Effector CD4-positive, alpha-beta T cell (primary cell): ENCODE data around the gene MET.
"Not testable (repeated sequence)": the region's sequence is repeated elsewhere in the genome, so short reads cannot be mapped to it uniquely, and the experiment has no call there.

Source experiments
- DNase-seq: peaks from one replicate; pipeline ENCODE4 v3.0.0-alpha.2; 2020

The MET gene

DNA sequence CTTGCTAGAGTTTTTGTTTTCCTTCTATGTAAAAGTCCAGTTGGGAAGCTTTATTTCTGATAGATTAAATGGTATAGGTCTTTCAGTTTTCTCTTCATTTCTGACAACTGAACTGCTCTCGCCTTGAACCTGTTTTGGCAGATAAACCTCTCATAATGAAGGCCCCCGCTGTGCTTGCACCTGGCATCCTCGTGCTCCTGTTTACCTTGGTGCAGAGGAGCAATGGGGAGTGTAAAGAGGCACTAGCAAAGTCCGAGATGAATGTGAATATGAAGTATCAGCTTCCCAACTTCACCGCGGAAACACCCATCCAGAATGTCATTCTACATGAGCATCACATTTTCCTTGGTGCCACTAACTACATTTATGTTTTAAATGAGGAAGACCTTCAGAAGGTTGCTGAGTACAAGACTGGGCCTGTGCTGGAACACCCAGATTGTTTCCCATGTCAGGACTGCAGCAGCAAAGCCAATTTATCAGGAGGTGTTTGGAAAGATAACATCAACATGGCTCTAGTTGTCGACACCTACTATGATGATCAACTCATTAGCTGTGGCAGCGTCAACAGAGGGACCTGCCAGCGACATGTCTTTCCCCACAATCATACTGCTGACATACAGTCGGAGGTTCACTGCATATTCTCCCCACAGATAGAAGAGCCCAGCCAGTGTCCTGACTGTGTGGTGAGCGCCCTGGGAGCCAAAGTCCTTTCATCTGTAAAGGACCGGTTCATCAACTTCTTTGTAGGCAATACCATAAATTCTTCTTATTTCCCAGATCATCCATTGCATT is 27.1 kb downstream of the MET start:
- no peak for DNase-seq

DNA sequence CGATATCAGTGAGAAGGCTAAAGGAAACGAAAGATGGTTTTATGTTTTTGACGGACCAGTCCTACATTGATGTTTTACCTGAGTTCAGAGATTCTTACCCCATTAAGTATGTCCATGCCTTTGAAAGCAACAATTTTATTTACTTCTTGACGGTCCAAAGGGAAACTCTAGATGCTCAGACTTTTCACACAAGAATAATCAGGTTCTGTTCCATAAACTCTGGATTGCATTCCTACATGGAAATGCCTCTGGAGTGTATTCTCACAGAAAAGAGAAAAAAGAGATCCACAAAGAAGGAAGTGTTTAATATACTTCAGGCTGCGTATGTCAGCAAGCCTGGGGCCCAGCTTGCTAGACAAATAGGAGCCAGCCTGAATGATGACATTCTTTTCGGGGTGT is 27.7 kb downstream of the MET start:
- DNase-seq = no peak

DNA sequence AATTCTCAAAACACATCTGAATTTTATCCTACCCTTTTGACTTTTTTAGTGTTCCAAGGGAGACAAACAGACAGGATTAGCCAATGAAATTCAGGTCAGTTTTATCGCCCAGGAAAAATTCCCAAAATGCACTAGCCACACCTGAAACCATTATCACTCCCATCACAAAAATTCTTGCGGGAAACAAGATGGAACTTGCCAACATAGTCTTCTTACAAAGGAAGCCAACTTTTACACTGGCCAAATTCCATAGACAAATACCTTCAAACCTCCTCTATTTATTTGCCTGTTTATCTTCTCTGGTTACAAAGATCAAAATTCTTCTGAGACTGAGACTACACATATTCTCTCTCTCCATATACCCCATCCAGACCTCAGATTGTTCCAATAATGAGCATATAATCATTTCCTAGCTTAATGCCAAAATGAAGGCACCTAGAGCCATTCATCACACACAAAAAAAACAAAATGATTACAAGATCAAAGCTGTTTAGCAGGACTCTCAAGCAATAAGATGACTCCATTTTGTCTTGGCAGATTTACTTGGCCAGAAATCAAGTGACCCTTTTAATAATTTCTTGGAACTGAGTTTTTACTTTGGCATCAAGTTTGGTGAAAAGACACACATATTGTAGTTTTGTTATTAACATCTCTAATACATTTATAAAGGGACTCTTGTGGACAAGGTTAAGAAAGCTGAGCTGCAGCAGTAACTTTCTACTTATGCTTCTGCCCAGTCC is 30.2 kb downstream of the MET start:
- no peak for DNase-seq

DNA sequence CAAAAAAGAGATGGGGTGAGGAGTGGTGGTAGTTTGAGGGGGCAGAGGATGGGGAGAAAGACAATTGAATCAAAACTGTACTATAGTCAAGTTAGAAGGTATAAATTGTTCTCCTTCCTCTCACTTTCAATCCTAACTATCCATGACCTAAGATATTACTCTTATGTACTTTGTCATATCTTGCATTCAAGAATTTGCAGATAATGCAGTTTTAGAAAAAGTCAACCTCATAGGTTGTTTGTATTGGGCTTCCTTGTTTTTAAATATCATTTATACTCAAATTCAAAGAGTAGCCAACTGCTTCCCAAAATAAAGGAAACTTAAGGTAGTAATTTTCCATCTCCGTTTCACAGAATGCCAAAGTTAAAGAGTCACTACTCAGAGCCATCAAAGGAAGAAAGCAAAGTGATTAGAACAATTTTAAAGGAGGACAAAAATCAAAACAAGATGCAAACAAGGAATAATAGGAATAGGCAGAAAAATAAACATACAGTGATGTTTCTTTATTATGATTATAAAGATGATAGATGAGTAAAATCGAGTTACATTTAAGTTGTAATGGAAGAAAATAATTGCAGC is 32.7 kb downstream of the MET start:
- no peak for DNase-seq

DNA sequence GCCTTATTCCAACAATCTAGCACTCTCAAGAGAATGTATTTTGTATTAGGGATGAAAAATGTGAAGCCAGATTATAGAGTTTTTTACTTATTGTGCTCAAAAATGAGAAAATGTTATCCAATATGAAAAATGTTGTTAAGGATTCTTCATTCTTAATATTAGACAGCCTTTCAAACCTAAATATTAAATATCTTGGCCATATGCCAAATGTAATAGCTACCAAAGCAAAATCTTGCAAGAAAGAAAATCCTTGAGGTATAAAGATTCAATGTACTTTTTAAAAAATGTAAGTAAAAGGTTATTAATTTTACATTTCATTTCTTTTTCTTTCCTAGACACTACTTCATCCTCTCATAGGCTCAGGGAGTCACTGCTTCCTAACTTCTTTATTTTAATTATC is 33.4 kb downstream of the MET start:
- no peak for DNase-seq

DNA sequence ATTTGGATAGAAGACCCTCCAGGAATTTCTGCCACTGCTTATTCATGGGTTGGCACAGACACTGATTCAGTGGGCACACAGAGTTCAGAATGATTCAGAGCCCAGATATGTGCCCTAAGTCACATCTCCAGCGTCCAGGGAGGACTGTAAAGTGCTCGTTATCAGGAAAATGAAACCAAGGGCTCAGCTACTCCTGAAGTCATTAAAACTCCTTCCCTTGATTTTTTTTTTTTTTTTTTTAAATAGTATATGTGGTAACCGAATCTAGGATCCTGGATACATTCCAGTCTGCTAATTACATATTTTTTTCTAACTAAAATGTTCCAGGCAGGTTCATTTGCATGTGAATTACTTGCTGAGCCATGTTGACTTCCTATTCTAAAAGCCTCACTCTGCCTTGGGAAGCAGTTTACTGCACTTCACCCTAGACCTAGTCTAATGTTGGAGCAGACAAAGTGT is 34.7 kb downstream of the MET start:
- no peak for DNase-seq

DNA sequence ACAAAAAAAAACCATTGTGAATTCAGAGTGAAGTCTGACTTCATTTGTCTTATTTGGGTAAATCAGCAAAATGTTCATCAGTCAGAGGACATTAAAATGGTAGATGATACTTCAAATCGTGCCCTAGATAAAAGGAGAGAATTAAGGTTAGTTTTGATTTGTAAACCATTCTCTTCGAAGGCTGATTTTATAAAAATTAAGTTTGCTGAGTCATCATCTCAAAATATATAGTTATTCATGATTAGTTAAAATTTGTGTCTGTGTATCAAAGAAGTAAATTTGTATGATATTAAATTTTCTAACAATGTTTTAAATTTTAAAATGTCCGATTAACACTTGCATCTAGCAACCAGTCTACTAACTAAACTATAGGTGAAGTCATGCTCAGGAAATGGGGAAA is 35.3 kb downstream of the MET start:
- DNase-seq = no peak

DNA sequence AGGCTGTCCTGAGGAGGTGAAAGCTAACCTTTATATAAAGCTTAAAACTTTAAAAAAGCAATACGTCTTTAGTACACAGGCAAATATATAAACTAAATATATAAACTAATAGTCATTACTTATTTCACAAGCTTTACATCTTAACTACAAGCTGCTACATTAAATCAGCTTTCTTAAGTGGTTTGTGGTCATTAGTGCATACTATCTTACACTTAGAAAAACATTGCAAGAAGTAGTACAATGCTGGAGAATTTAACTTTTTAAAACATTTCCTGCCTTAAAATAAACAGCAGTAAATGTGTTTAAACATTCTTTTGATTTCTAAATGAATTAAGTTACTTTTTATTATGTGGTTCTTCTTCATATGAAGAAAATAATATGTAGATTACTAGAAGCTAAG is 36.3 kb downstream of the MET start:
- DNase-seq = no peak

DNA sequence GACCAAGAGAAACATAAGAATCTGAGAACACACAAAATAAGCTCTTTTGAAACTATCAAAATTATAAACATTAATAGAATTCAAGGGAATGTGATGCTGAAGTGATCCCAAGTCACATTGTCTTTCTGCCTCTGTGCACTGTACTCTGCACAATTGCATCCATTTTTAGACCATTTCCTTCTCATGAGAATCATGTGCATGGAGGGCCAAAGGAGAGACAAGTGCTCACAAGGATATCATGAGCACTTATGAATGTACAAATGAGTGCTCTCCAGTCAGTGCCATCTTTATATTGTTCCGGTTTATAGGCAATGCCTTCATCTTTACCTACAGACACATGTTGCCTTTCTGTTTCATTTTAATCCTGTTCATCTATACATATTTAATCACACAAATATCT is 36.9 kb downstream of the MET start:
- no peak for DNase-seq

DNA sequence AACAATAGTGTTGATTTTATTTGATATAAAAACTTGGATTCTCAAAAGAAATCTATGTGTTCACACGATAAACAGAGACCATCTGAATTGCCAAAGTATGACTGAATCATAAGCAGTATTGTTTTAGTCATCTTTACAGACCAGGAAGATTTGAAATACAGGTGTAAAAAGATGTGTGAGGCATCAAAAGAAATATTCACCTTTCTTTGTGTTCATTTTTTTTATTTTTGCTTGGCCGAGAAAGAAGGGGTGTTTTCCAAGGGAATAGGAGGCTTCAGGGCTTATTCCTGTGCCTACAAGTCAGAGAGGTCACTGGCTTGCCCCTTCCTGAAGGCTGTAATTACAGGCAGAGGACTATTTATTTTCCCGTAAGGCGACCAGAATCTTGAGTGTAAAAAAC is 37.3 kb downstream of the MET start:
- DNase-seq = no peak

DNA sequence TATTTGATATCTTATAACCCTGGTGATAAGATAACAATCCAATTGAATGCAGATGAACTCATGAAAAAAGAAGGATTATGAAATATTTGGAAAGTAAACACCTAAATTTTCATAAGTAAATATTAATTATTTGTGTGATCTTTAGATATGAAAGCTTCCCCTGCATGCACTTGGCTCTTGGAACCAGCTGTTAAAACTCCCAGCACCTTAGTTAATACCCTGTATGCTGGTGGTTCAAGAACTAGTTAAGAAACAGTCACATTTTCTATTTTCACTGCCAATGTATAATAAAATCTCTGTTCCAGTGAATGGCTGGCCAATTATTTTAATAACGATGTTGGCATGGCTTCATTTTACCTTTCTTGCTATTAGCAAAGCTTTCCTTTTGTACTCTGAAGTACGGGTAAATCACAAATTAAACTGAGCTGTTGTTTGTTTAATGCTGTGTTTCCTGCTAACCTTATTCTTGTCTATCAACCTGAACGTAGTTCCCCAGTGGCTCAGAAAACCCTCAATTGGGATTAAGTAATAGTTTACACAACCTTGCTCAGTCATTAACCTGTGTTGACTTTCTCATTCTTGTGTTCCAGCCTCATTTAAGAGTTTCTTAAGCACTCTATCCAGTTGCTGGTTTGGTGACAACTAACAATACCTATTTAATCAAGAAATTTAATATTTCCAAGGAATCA is 38.9 kb downstream of the MET start:
- no peak for DNase-seq

DNA sequence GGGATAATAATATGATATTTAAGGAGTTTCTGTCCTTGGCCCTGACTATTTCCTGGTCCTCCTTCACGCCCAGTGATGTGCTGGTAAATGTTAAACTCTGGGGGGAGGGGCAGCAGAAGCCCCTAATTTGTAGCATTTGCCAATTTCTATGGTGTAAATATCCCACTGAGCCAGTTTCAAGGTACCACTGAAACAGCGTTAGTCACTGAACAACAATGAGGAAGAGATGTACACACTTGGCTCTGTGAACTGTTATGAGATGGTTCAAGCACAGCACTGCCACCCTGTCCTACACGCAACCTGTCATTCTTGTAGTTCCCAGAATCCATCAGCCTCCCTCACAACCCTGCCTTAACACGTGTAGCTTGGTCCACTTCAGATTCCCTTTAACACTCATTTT is 39.8 kb downstream of the MET start:
- DNase-seq = no peak

DNA sequence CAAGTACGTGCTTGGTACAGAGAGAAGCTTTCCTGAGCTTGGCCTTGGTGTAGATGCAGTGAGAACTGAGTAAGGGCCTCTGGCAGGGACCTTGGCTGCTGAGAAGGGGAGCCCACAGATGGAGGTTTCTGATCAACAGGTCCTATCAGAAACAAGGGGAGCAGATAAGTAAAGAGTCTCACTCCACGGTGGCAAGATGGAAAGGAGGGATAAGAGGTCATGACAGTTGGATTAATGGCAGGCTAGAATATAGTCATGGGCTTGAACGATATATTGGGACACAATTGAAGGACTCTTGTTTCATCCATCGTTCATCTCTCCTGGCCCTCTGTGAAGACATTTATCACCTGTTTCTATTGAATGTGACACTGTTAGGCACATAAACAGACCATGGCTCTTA is 41.5 kb downstream of the MET start:
- DNase-seq = no peak

DNA sequence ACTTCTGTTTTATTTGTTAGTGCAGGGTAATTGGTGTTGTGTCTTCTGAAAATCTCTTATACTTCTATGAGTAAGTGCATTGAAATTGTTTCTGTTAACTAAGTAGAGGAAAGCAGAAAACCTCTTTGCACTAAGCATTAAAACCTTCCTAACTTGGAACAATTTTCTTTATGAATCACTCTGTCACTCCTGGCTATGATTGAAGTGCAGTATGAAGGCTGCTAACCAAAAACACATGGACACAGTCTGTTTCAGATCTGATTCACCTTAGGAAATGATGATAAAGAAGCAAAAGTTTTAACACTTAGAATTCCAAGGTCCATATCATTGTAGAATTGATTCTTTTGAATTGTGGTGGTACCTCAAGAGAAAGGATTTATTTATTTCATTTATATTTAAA is 41.9 kb downstream of the MET start:
- no peak for DNase-seq

DNA sequence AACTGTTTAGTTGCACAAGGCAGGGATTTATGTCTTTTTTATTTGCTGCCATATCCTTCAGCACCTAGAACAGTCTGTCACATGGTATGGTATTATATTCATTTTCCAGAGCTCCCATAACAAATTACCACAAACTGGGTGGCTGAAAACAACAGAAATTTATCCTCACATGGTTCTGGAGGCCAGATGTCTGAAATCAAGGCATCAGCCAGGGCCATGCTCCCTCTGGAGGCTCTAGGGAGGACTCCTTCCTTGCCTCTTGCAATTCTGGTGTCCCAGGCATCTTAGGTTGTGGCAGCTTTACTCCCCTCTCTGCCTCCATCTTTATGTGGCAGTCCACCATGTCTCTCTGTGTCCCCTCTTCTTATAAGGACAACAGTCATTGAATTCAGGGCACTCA is 43.1 kb downstream of the MET start:
- DNase-seq = no peak

DNA sequence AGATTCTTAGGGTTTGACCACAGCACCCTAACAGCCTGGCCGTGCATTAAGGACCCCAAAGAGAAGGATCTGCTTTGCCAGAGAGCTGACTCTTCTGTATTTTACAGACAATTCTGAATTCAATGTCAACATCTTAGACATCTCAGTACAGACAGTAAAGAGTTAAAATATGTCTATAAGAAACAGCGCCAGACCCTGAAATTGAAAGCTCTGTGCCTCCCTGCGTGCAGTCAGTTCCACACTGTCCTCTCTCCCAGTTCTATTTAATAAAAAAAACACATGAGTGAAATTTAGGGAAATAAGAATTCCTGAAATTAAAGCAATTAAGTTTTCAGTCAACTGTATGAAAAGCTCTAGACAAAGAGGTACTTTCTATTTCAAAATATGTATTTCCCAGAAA is 45.1 kb downstream of the MET start:
- no peak for DNase-seq

DNA sequence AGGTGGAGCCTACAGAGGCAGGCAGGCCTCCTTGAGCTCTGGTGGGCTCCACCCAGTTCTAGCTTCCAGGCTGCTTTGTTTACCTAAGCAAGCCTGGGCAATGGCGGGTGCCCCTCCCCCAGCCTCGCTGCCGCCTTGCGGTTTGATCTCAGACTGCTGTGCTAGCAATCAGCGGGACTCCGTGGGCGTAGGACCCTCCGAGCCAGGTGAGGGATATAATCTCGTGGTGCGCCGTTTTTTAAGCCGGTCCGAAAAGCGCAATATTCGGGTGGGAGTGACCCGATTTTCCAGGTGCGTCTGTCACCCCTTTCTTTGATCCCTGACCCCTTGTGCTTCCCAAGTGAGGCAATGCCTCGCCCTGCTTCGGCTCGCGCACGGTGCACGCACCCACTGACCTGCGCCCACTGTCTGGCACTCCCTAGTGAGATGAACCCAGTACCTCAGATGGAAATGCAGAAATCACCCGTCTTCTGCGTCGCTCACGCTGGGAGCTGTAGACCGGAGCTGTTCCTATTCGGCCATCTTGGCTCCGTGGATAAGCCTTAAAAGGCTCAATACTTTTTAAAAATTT is 52.0 kb downstream of the MET start:
- not testable (repeated sequence) for DNase-seq

DNA sequence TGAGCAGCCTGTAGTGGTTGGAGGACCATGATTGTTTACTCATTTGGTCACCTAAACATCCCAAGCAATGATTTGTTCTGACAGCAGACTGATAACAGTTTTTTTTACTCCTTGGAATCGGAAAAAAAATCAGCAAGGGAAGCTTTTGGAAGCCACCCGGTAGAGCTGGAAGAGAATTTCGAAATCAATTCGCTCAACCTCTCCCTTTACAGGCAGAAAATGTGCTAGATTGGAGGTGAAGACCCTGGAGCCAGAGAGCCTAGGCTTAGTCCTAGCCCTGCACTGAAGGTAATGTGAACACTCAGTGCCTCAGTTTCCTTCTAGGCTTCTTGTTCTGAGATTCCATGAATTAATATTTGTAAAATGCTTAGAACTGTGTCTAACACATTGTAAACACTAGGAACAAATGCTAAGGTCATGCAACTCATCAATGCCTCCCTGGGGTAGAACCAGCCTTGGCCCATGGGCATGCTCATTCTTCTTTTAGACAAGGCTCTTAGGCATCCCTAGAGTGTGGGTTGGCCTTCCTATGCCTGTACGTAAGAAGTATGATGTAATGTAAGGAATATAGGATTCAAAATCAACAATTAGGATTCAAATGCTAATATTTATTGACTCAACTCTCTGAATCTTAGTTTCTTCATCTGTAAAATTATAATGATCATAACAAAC is 52.7 kb downstream of the MET start:
- no peak for DNase-seq

DNA sequence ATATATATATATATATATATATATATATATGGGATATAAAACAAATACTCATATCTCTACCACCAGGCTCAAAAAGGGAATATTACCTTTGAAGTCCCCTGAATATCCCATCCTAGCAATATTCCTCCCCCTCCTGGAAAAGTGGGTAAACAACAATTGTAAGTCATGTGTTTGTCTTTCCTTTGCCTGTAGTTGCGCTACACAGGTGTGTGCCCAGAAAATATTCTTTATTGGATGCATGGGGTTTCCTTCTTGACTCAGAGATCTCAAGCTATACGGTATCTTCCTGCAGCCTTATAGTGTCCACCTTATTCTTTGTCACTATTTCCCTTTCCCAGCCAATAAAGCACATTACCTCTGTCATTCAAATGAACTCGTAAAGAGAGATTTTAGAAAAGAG is 54.2 kb downstream of the MET start:
- DNase-seq = no peak

DNA sequence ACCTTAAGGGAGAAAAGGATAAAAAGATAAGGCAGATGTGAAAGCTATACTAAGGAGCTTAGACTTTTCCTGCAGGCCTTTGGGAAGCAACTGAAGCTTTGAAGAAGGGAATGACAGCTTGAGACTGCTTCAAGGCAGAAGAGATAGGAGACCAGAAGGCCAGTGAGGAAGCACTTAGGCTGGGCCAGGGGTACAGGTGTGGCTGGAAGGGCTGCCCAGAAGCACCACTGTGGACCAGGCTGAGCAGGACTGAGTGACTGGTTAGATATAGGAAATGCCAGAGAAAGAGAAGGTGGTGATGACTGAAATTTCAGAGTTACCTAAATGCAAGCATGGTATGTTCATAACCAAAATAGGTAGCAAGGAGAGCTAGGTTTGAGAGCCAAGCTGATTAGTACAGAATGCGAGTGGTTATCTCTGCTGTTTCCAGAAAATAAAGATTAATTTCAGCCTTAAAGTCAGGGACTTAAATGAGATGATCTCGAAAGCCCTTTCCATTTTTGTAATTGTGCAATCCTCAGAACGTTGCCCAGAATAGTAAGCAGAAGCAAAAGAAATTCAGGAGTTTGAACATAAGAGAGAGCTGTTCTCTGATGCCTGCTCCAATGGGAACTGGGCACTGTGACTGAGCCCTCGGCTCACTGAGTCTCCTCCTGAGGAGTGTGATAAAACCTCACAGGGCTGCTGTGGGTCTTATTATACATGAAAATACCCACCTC is 54.9 kb downstream of the MET start:
- no peak for DNase-seq

DNA sequence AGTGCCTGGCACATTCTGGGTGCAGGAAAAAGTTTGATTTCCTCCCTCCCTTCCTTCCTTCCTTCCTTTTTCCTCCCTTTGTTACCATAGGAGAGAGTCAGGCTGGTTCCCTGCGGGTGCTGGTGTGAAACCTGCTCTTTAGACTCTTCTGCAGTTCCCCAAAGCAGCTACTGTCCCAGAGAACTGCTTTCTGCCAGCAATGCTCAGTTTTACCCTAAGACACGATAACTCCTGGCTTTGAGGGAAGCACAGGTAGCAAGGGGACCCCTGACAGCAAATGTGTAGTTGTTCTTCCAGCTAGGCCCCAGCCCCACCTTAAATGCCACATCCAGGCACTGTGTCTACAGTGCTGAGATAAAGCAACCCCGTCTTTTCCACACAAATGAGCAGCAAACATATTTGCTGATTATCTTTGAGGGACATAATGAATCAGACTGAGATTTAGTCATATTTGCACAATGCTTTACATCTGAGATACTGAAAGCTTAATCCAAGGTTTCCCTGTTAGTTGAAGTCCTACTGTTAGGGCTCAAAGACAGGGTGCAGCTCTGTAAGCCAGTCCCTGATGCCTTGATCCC is 55.5 kb downstream of the MET start:
- no peak for DNase-seq

DNA sequence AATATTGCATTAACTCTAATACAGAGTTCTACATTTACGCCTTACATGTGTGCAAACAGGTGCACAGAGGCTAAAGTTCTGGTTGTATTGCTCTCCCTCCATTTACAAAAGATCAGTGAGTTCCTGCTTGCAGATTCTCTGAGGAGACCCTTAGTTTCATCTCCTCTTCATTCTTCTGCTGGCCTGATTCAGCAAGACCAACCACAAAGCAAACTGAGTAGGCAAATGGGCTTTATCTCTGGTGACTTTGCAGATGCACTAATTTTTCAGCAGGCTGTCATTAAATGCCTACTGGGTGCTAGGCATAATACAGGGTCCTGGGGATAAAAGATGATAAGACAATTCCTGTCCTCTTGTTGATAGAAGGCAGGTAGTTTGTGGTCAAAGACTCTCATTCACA is 56.4 kb downstream of the MET start:
- DNase-seq = no peak
